ENCODE measurements around the gene RPS6KA3.

DNA sequence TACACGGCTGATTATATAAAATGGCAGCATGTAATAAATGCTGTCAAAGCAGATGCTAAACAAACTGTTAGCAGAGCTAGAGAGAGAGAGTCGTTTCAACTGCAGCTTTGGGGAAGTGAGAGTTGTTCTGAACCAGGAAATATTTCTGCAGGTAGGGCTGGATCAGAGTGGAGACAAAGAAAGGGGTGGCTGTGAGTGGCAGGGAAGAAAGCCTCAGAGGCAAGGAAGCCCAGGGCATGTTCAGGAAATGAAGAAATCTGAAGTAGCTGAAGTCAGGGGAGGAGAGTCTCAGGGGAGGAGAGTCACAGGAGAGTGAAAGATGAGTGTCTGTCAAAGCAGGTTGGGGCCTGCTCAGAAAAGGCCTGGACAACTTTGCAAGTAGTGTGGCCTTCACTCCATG lies 48.4 kb upstream of the RPS6KA3 start:
- TF ChIP-seq, protein P1, sequence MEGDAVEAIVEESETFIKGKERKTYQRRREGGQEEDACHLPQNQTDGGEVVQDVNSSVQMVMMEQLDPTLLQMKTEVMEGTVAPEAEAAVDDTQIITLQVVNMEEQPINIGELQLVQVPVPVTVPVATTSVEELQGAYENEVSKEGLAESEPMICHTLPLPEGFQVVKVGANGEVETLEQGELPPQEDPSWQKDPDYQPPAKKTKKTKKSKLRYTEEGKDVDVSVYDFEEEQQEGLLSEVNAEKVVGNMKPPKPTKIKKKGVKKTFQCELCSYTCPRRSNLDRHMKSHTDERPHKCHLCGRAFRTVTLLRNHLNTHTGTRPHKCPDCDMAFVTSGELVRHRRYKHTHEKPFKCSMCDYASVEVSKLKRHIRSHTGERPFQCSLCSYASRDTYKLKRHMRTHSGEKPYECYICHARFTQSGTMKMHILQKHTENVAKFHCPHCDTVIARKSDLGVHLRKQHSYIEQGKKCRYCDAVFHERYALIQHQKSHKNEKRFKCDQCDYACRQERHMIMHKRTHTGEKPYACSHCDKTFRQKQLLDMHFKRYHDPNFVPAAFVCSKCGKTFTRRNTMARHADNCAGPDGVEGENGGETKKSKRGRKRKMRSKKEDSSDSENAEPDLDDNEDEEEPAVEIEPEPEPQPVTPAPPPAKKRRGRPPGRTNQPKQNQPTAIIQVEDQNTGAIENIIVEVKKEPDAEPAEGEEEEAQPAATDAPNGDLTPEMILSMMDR (IDR thresholded peaks at IDR 0.05), result no peak
- no peak for TF ChIP-seq ZFX (IDR thresholded peaks at IDR 0.05; ENCODE audit: borderline replicate concordance)
